ENCODE measurements around the gene EIF4G2. TPM values are rescaled to one million over a fixed set of nuclear protein-coding genes. Genes with fewer than 3 reads are reported as not detected.

EIF4G2 gene
- total and polyA plus RNA-seq, 10 of the 15 experiments (the other 5 are each of a cell fraction or from before 2014, with no cell fraction given) = 210 to 1,104 (median 713) TPM

GRCh38 chr11:10857709-10858438, 49.1 kb upstream of the EIF4G2 start, which contains the start of gene ZBED5 (continued):
- TF ChIP-seq PRDM15 (CRISPR knock-in tag; IDR thresholded peaks at IDR 0.05) = no peak
- no peak for TF ChIP-seq SPI1 (IDR thresholded peaks at IDR 0.05; ENCODE audit: borderline replicate concordance, insufficient read depth, low read depth, low read length)
- TF ChIP-seq, protein P1, sequence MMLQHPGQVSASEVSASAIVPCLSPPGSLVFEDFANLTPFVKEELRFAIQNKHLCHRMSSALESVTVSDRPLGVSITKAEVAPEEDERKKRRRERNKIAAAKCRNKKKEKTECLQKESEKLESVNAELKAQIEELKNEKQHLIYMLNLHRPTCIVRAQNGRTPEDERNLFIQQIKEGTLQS (IDR thresholded peaks at IDR 0.05; ENCODE audit: borderline replicate concordance, extremely low read depth, low read depth, low read length) = no peak
- TF ChIP-seq USF2 (IDR thresholded peaks at IDR 0.05; ENCODE audit: borderline replicate concordance, low read depth, low read length) = no peak
- no peak for TF ChIP-seq USF1 (IDR thresholded peaks at IDR 0.05; ENCODE audit: borderline replicate concordance, extremely low read length, insufficient read depth, low read depth, low read length)
- 0 out of 2 replicates have a peak, but pooled peaks have one; percentile 33 for TF ChIP-seq NR2F1 (conservative IDR thresholded peaks at IDR 0.05)
- TF ChIP-seq, protein P2, sequence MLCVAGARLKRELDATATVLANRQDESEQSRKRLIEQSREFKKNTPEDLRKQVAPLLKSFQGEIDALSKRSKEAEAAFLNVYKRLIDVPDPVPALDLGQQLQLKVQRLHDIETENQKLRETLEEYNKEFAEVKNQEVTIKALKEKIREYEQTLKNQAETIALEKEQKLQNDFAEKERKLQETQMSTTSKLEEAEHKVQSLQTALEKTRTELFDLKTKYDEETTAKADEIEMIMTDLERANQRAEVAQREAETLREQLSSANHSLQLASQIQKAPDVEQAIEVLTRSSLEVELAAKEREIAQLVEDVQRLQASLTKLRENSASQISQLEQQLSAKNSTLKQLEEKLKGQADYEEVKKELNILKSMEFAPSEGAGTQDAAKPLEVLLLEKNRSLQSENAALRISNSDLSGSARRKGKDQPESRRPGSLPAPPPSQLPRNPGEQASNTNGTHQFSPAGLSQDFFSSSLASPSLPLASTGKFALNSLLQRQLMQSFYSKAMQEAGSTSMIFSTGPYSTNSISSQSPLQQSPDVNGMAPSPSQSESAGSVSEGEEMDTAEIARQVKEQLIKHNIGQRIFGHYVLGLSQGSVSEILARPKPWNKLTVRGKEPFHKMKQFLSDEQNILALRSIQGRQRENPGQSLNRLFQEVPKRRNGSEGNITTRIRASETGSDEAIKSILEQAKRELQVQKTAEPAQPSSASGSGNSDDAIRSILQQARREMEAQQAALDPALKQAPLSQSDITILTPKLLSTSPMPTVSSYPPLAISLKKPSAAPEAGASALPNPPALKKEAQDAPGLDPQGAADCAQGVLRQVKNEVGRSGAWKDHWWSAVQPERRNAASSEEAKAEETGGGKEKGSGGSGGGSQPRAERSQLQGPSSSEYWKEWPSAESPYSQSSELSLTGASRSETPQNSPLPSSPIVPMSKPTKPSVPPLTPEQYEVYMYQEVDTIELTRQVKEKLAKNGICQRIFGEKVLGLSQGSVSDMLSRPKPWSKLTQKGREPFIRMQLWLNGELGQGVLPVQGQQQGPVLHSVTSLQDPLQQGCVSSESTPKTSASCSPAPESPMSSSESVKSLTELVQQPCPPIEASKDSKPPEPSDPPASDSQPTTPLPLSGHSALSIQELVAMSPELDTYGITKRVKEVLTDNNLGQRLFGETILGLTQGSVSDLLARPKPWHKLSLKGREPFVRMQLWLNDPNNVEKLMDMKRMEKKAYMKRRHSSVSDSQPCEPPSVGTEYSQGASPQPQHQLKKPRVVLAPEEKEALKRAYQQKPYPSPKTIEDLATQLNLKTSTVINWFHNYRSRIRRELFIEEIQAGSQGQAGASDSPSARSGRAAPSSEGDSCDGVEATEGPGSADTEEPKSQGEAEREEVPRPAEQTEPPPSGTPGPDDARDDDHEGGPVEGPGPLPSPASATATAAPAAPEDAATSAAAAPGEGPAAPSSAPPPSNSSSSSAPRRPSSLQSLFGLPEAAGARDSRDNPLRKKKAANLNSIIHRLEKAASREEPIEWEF (IDR thresholded peaks at IDR 0.05; ENCODE audit: insufficient replicate concordance, low read depth, low read length) = no peak
- TF ChIP-seq POLR2AphosphoS2 (IDR thresholded peaks at IDR 0.05; ENCODE audit: low read depth, low read length) = 0 out of 2 replicates have a peak, but pooled peaks have one; percentile 43
- TF ChIP-seq KAT2A (conservative IDR thresholded peaks at IDR 0.05; ENCODE audit: control insufficient read depth, low read depth, low read length) = no peak
- TF ChIP-seq RB1 (IDR thresholded peaks at IDR 0.05; ENCODE audit: borderline replicate concordance) = peak; percentile 89; the same call in 1 of the 2 replicates
- peak; percentile 96 for TF ChIP-seq MEF2B (IDR thresholded peaks at IDR 0.05; ENCODE audit: partially characterized antibody, poor library complexity, severe bottlenecking)
- no peak for TF ChIP-seq NR2C2 (IDR thresholded peaks at IDR 0.05; ENCODE audit: borderline replicate concordance, control insufficient read depth, insufficient read length, low read depth)
- TF ChIP-seq WRNIP1 (IDR thresholded peaks at IDR 0.05; ENCODE audit: borderline replicate concordance, low read depth, low read length) = no peak
- no peak for TF ChIP-seq ZNF24 (IDR thresholded peaks at IDR 0.05)
- TF ChIP-seq CREM (IDR thresholded peaks at IDR 0.05; ENCODE audit: low read depth) = 0 out of 2 replicates have a peak, but pooled peaks have one; percentile 3
- TF ChIP-seq SIN3A (IDR thresholded peaks at IDR 0.05; ENCODE audit: low read depth, low read length) = peak; percentile 66; the same call in 1 of the 2 replicates

All from GM12878 (cell line).